ENCODE measurements around the gene RRAGC. TPM values are rescaled to one million over a fixed set of nuclear protein-coding genes. Genes with fewer than 3 reads are reported as not detected.

The RRAGC gene
- total and polyA plus RNA-seq, 10 of the 15 experiments (the other 5 are each of a cell fraction or from before 2014, with no cell fraction given) = 5.5 to 22.1 (median 15.0) TPM

GRCh38 chr1:38790422-38791163, 69.0 kb downstream of the RRAGC start:
- TF ChIP-seq SREBF2 (IDR thresholded peaks at IDR 0.05; ENCODE audit: low read length) (no peak), POU2F2 (IDR thresholded peaks at IDR 0.05; ENCODE audit: borderline replicate concordance, low read depth, low read length) (no peak), BMI1 (IDR thresholded peaks at IDR 0.05; ENCODE audit: borderline replicate concordance) (no peak), PKNOX1 (IDR thresholded peaks at IDR 0.05) (no peak), CBX3 (IDR thresholded peaks at IDR 0.05; ENCODE audit: borderline replicate concordance, low read depth) (no peak)
- H3K4me1 ChIP-seq (ENCODE audit: control insufficient read depth, insufficient read depth, low read length) = no peaks in the 10 kb centered on the region
- no peaks in the 10 kb centered on the region for H3K79me2 ChIP-seq (ENCODE audit: control insufficient read depth, insufficient read depth, low read length)
- no peaks in the 10 kb centered on the region for H3K36me3 ChIP-seq (ENCODE audit: control insufficient read depth in 2 of 2, insufficient read depth in 2 of 2, low read length in 1 of 2)
- H3K9ac ChIP-seq (ENCODE audit: control insufficient read depth, insufficient read depth, low read length) = no peak overlapping the region
- in situ Hi-C loops (cut with MboI) (no loop called here), intact Hi-C loops (cut with micrococcal nuclease; ENCODE audit: unreplicated experiment) (no loop called here)
- ChIA-PET POLR2A (no interaction called here), CTCF (interaction anchor here (0.6 to 1.3 kb wide), 3 partner anchors 9 to 107 kb away, joined by 3 to 5 read pairs (median 3); no protein-coding TSS in a partner anchor), SMC1A (ENCODE audit: uncharacterized antibody, unreplicated experiment) (no interaction called here), RAD21 (ENCODE audit: unreplicated experiment) (no interaction called here)
- H3K9me3 ChIP-seq (replicated peaks; ENCODE audit: control insufficient read depth, insufficient read depth, low read length) = peaks cover 4% of the 10 kb centered on the region; the same call in 1 of the 3 replicates
- H4K20me1 ChIP-seq (ENCODE audit: control insufficient read depth, insufficient read depth) = no peaks in the 10 kb centered on the region
- H2AFZ ChIP-seq (ENCODE audit: control insufficient read depth, low read depth, low read length) = no peak overlapping the region
- no peak overlapping the region for H3K4me3 ChIP-seq
- 37% methylated on average over 6 of the region's 6 CpGs for WGBS (ENCODE audit: insufficient coverage, insufficient replicate concordance, low lambda C conversion rate, missing lambda C conversion rate)
- BruUV-seq (replicated peaks) = no TSS peak
- DNase-seq (ENCODE audit: low read depth, low spot score) (no peak), FAIRE-seq (no peak), ATAC-seq (no peak)
- no peak overlapping the region for H3K4me2 ChIP-seq (ENCODE audit: control insufficient read depth, insufficient read depth)
- H3K27ac ChIP-seq (ENCODE audit: control insufficient read depth, insufficient read depth) = no peak overlapping the region
- peaks cover 0 to 4% of the 10 kb centered on the region in 2 experiments; a peak in 3 of 4 replicates for H3K27me3 ChIP-seq (replicated peaks in 1 of 2; ENCODE audit: control insufficient read depth in 2 of 2, insufficient read depth in 2 of 2, low read length in 1 of 2)
